ENCODE measurements around the gene PITX1. TPM values are rescaled to one million over a fixed set of nuclear protein-coding genes. Genes with fewer than 3 reads are reported as not detected.

The PITX1 gene
- total and polyA plus RNA-seq, 4 donors, result 0.43 to 1.3 (median 0.72) TPM

DNA sequence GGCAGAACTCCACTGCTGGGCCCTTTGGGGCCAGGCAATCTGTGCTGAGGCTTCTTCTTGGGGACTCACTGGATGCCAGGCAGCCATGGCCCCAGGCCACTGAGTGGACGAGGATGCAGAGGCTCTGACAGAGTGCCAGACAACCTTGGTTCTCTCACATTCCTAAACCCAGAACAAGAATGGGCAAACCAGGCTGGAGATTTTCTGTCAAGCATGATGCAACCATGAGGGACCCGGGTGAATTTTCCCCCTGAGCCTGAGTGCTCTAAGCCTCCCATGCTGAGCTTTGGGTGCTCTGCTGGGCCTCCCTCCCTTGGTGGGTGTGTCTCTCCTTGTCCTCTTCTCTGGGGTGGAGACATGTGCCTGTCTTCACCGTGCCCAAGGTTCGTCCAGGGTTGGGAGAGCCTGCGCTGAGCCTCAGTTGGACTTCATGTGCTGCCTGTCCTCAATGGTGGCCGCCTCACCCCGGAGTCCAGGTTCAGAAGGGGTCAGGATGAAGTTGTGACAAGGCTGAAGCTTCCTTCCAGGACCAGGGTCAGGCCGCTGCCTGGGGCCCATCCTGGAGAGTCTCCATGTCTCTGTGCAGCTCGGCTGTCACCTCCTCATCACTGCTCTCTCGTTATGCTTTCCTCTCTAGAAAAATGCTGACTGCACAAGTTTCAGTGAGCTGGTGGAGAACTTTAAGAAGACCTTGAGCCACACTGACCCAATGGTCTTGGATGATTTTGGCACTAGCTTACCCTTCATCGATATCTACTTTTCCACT is 24.1 kb downstream of the PITX1 start:
- Histone ChIP-seq H3K4me1 (ENCODE audit: control insufficient read depth in 5 of 5, insufficient read depth in 5 of 5, low read length in 5 of 5) (peaks cover 0 to 8% (median 0%) of the 10 kb centered on the region in 5 donors), H3K9ac (ENCODE audit: insufficient read depth in 1 of 2, low read length in 2 of 2) (no peak overlapping the region), H3K4me3 (no peak overlapping the region), H3K36me3 (ENCODE audit: control insufficient read depth in 4 of 4, insufficient read depth in 4 of 4, low read length in 4 of 4) (no peaks in the 10 kb centered on the region), H3K9me3 (ENCODE audit: control insufficient read depth in 4 of 4, insufficient read depth in 3 of 4, low read length in 3 of 4) (no peaks in the 10 kb centered on the region), H3K27ac (ENCODE audit: low read depth in 1 of 2, low read length in 1 of 2) (no peak overlapping the region), H3K27me3 (ENCODE audit: control insufficient read depth in 3 of 3, insufficient read depth in 3 of 3, low read length in 2 of 3) (no peaks in the 10 kb centered on the region)
- WGBS, 2 donors, result 90 to 96% methylated on average over 11 of the region's 11 CpGs
- DNase-seq (no peak), ATAC-seq (ENCODE audit: insufficient read depth, low FRiP score) (no peak)
- TF ChIP-seq, protein P1, sequence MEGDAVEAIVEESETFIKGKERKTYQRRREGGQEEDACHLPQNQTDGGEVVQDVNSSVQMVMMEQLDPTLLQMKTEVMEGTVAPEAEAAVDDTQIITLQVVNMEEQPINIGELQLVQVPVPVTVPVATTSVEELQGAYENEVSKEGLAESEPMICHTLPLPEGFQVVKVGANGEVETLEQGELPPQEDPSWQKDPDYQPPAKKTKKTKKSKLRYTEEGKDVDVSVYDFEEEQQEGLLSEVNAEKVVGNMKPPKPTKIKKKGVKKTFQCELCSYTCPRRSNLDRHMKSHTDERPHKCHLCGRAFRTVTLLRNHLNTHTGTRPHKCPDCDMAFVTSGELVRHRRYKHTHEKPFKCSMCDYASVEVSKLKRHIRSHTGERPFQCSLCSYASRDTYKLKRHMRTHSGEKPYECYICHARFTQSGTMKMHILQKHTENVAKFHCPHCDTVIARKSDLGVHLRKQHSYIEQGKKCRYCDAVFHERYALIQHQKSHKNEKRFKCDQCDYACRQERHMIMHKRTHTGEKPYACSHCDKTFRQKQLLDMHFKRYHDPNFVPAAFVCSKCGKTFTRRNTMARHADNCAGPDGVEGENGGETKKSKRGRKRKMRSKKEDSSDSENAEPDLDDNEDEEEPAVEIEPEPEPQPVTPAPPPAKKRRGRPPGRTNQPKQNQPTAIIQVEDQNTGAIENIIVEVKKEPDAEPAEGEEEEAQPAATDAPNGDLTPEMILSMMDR (IDR thresholded peaks at IDR 0.05; ENCODE audit: control extremely low read depth, extremely low read depth), result no peak

DNA sequence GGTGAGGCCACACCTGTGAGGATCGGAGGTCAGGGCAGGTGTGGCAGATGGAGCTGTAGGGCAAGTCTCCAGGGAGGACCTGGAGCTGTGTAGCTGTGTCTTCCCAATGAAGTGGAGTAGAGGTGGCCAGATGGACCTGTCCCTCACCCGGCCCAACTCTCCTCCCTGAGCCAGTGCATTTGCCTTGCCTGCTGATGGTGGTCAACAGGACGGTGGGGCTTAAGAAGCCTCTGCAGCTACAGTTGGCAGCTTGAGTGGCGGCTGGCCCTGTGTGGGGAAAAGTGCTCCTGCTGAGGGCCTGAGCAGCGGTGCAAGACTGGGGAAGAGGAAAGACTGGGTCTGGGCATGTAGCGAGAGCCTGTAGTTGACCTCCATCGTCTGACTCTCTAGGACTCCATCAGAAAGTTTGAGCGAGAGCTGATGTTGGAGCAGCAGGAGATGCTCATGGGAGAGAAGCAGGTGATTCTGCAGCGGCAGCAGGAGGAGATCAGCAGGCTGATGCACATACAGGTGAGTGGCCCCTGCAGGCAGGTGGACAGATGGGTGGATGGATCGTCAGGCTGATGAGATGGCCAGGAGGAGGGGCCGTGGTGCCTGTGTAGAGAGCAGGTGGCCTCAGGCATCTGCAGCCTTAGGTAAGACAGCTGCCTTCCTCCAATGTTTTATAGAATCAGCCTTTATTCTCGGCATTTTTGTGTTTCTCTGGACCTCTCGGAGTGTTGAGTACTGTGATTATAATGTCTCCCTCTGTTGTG is 24.9 kb downstream of the PITX1 start:
- Histone ChIP-seq H3K27me3 (ENCODE audit: control insufficient read depth in 3 of 3, insufficient read depth in 3 of 3, low read length in 2 of 3) (no peaks in the 10 kb centered on the region), H3K4me1 (ENCODE audit: control insufficient read depth in 5 of 5, insufficient read depth in 5 of 5, low read length in 5 of 5) (peaks cover 0 to 2% (median 0%) of the 10 kb centered on the region in 5 donors), H3K4me3 (no peak overlapping the region), H3K36me3 (ENCODE audit: control insufficient read depth in 4 of 4, insufficient read depth in 4 of 4, low read length in 4 of 4) (no peaks in the 10 kb centered on the region), H3K9ac (ENCODE audit: insufficient read depth in 1 of 2, low read length in 2 of 2) (no peak overlapping the region), H3K9me3 (ENCODE audit: control insufficient read depth in 4 of 4, insufficient read depth in 3 of 4, low read length in 3 of 4) (no peaks in the 10 kb centered on the region), H3K27ac (ENCODE audit: low read depth in 1 of 2, low read length in 1 of 2) (no peak overlapping the region)
- DNase-seq (no peak), ATAC-seq (ENCODE audit: insufficient read depth, low FRiP score) (no peak)
- WGBS, 2 donors, result 86 to 93% methylated on average over 12 to 13 of the region's 13 CpGs
- TF ChIP-seq, protein P1 (IDR thresholded peaks at IDR 0.05; ENCODE audit: control extremely low read depth, extremely low read depth), result no peak

DNA sequence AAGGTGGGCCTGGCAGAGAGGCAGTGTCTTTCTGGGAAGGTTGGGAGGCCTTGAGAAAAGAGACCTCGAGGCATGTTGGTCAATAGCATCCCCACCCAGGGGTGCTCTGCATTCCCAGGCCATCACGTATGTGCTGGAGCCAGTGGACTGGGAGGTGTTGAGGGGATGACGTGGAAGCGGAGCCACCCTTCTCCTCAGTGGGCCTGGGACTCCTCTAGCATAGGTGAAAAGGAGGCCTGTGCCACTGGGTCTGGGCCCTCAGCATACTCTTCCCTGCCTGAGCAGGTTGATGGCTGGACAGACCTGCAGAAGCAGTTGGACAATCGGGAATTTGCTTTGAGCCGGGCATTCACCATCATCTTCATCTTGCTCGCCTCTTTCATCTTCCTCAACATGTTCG is 25.5 kb downstream of the PITX1 start:
- Histone ChIP-seq H3K4me1 (ENCODE audit: control insufficient read depth in 5 of 5, insufficient read depth in 5 of 5, low read length in 5 of 5) (no peaks in the 10 kb centered on the region), H3K9me3 (ENCODE audit: control insufficient read depth in 4 of 4, insufficient read depth in 3 of 4, low read length in 3 of 4) (no peaks in the 10 kb centered on the region), H3K36me3 (ENCODE audit: control insufficient read depth in 4 of 4, insufficient read depth in 4 of 4, low read length in 4 of 4) (no peaks in the 10 kb centered on the region), H3K9ac (ENCODE audit: insufficient read depth in 1 of 2, low read length in 2 of 2) (no peak overlapping the region), H3K27ac (ENCODE audit: low read depth in 1 of 2, low read length in 1 of 2) (no peak overlapping the region), H3K4me3 (no peak overlapping the region), H3K27me3 (ENCODE audit: control insufficient read depth in 3 of 3, insufficient read depth in 3 of 3, low read length in 2 of 3) (no peaks in the 10 kb centered on the region)
- no peak for ATAC-seq (ENCODE audit: insufficient read depth, low FRiP score)
- WGBS, 2 donors, result 93 to 98% methylated on average over 8 of the region's 8 CpGs
- TF ChIP-seq, protein P1 (IDR thresholded peaks at IDR 0.05; ENCODE audit: control extremely low read depth, extremely low read depth), result no peak
- DNase-seq, result no peak
